ENCODE results near the gene SLX4.
"Not testable (repeated sequence)": the region's sequence is repeated elsewhere in the genome, so short reads cannot be mapped to it uniquely, and the experiment has no call there.

Gene SLX4

GRCh38 chr16:3640632-3641501 is 29.5 kb upstream of the SLX4 start:
- DNase-seq = no peak

- DNase-seq = no peak
These were observed 28.8 kb upstream of the SLX4 start for GRCh38 chr16:3640207-3640606.

GRCh38 chr16:3638916-3639644 is 27.7 kb upstream of the SLX4 start:
- DNase-seq = no peak

- peak; percentile 75 for DNase-seq
These were observed 26.0 kb upstream of the SLX4 start for GRCh38 chr16:3637371-3637923.

GRCh38 chr16:3625911-3626732 is 14.7 kb upstream of the SLX4 start:
- DNase-seq = peak; percentile 46

- no peak for DNase-seq
These were observed 13.9 kb upstream of the SLX4 start for GRCh38 chr16:3625331-3625730.

- no peak for DNase-seq
These were observed 12.2 kb upstream of the SLX4 start for GRCh38 chr16:3623642-3624041.

- DNase-seq = no peak
These were observed 7.3 kb upstream of the SLX4 start for GRCh38 chr16:3618769-3619141.

- DNase-seq = no peak
These were observed 1.4 kb upstream of the SLX4 start for GRCh38 chr16:3612510-3613466.

- no peak for DNase-seq
These were observed 684 bp downstream of the SLX4 start for GRCh38 chr16:3610698-3611145.

- DNase-seq = no peak
These were observed 1.3 kb downstream of the SLX4 start for GRCh38 chr16:3609895-3610697.

- DNase-seq = not testable (repeated sequence)
These were observed 2.4 kb downstream of the SLX4 start for GRCh38 chr16:3608976-3609375.

GRCh38 chr16:3608069-3608468 is 3.3 kb downstream of the SLX4 start:
- no peak for DNase-seq

GRCh38 chr16:3607634-3608033 is 3.8 kb downstream of the SLX4 start:
- no peak for DNase-seq

- DNase-seq = no peak
These were observed 4.2 kb downstream of the SLX4 start for GRCh38 chr16:3607161-3607560.

GRCh38 chr16:3606441-3606840 is 5.0 kb downstream of the SLX4 start:
- DNase-seq = no peak

GRCh38 chr16:3602320-3602653 is 9.1 kb downstream of the SLX4 start:
- DNase-seq = no peak

- no peak for DNase-seq
These were observed 9.6 kb downstream of the SLX4 start for GRCh38 chr16:3601614-3602319.

GRCh38 chr16:3599922-3600321 is 11.5 kb downstream of the SLX4 start:
- DNase-seq = no peak

- no peak for DNase-seq
These were observed 12.3 kb downstream of the SLX4 start for GRCh38 chr16:3599121-3599520.
